CD4-positive, alpha-beta T cell treated with Interleukin-2 at 100 ng/mL for 4 hours (primary cell): ENCODE measurements around the gene FRMD1.

ENCODE experiments used
- DNase-seq: peaks from one replicate; pipeline ENCODE4 v3.0.0-alpha.2; 2020; ENCODE audit warnings: low spot score

Gene FRMD1

GRCh38 chr6:168004945-168005344, 74.1 kb downstream of the FRMD1 start:
- DNase-seq = no peak

DNA sequence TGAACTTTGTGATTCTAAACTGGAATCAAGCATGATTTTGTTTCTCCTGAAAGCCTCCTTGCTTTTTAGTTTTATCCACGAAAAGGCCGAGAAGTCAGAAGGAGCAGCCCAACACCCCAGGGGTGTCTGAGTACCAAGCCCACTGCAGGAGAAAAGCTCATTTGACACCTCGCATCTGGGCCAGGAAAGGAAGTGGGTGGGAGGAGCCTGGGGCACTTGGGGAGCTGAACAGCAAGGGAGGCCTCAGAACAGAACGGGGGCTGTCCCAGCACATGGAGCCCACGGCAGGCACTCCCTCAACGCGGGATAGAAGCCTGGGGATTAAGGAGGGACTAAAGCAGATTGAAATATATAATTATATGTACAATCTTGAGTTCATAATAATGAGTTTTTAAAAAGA, 75.0 kb downstream of the FRMD1 start:
- DNase-seq = no peak
